T1000 (cell line): ENCODE measurements around the gene KCNMB2.

ENCODE experiments used
- DNase-seq: peaks from one replicate; lab custom pipeline; 2025; ENCODE audit warnings: mixed read lengths; lab: John Stamatoyannopoulos, UW

The KCNMB2 gene

DNA sequence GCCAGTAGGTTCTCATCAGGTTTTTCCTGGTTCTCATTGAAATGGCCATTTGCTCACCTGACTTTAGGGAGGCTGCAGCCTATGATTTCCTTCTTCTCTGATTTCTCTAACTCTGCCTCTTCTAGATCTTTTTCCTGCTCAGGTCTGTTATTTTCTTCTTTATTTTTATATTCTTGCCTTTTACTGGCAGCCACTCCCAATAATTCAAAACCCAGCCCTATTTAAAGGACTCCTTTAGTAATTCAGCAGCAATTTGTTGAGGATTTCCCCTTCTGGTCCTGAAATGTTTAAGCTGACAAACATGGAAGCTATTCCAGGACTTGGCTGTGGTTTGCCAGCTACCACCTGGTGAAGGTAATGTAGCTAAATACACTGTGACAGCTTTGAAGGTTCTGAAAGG, 333.8 kb downstream of the KCNMB2 start:
- DNase-seq: no peak

- no peak for DNase-seq
Observed at GRCh38 chr3:178875157-178875556, 338.9 kb downstream of the KCNMB2 start.

DNA sequence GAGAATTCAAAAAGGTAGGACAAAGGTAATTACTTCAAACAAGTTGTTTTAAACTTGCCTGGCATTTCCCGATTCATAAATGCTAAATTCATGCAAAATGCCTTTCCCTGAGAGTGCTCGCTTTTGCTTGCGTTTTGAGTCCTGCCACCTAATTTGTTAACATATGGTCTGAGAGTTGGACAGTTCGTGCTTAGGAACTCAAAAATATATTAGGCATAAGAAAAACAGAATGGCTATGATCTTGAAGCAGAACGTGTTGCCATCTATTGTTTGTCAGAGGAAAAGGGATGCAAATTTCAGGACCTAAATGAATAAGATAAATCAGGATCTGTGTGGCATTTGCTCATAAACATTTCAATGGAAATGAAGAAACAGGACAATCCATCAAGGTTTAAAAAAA, 339.6 kb downstream of the KCNMB2 start:
- DNase-seq: no peak

GRCh38 chr3:178880274-178880673, 344.0 kb downstream of the KCNMB2 start:
- DNase-seq: no peak
